Measurements from ENCODE around the gene PSTPIP1.

The PSTPIP1 gene

GRCh38 chr15:77046704-77047412 is 51.9 kb downstream of the PSTPIP1 start:
- no peak for DNase-seq

- no peak for DNase-seq
Measured at GRCh38 chr15:77048135-77048876, 53.4 kb downstream of the PSTPIP1 start.

GRCh38 chr15:77052556-77052955 is 57.6 kb downstream of the PSTPIP1 start:
- no peak for DNase-seq

- DNase-seq = no peak
Measured at GRCh38 chr15:77053709-77054108, 58.8 kb downstream of the PSTPIP1 start.

- no peak for DNase-seq
Measured at GRCh38 chr15:77057072-77057471, 62.1 kb downstream of the PSTPIP1 start.

- DNase-seq = no peak
Measured at GRCh38 chr15:77057685-77058084, 62.8 kb downstream of the PSTPIP1 start.

- no peak for DNase-seq
Measured at GRCh38 chr15:77058468-77058867, 63.5 kb downstream of the PSTPIP1 start.

- no peak for DNase-seq
Measured at GRCh38 chr15:77059786-77060361, 64.9 kb downstream of the PSTPIP1 start.

- DNase-seq = no peak
Measured at GRCh38 chr15:77060546-77060945, 65.6 kb downstream of the PSTPIP1 start.

GRCh38 chr15:77063249-77063648 is 68.3 kb downstream of the PSTPIP1 start:
- DNase-seq = no peak

- no peak for DNase-seq
Measured at GRCh38 chr15:77064063-77064462, 69.1 kb downstream of the PSTPIP1 start.

GRCh38 chr15:77064539-77065308 is 69.8 kb downstream of the PSTPIP1 start:
- no peak for DNase-seq

GRCh38 chr15:77066971-77067690 is 72.2 kb downstream of the PSTPIP1 start:
- peak; percentile 22 for DNase-seq

- peak; percentile 52 for DNase-seq
Measured at GRCh38 chr15:77067691-77068367, 72.9 kb downstream of the PSTPIP1 start.

- DNase-seq = no peak
Measured at GRCh38 chr15:77068633-77069032, 73.7 kb downstream of the PSTPIP1 start.

- peak; percentile 30 for DNase-seq
Measured at GRCh38 chr15:77069521-77070121, 74.7 kb downstream of the PSTPIP1 start.

- no peak for DNase-seq
Measured at GRCh38 chr15:77070180-77070494, 75.2 kb downstream of the PSTPIP1 start.

- DNase-seq = peak; percentile 96
Measured at GRCh38 chr15:77070495-77071304, 75.8 kb downstream of the PSTPIP1 start, which contains the start of gene TSPAN3. TSPAN3 (minus strand) TSS chr15:77071109; CDS start chr15:77070954, 155 bp downstream.

GRCh38 chr15:77071305-77072223 is 76.6 kb downstream of the PSTPIP1 start:
- no peak for DNase-seq

GRCh38 chr15:77074350-77074749 is 79.4 kb downstream of the PSTPIP1 start:
- DNase-seq = no peak
